ENCODE measurements around the gene GPC6. TPM values are rescaled to one million over a fixed set of nuclear protein-coding genes. Genes with fewer than 3 reads are reported as not detected.

Gene GPC6
- total RNA-seq, 1 experiment from 2014 or later, result 0.22 TPM

DNA sequence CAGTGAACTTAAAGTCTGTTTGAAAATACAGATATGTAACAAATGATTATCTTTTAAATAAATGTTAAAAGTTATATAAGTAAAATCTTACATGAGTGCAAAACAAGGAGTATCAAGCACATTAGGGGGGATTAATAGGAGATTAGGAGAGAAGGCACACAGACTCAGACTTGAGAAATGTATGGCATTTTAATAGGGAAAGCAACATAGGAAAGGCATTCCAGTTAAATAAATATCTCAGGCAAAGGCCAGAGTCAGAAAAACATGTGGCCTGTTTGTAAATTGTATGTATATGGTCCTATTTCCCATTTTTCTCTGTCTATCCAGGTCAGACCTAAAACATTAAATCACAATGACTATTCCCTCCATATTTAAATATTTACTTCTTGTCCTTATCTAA is 462.7 kb downstream of the GPC6 start:
- Histone ChIP-seq H3K4me3 (replicated peaks in 1 of 2; ENCODE audit: low read depth in 1 of 2, low read length in 2 of 2) (no peak overlapping the region), H3K27me3 (ENCODE audit: insufficient read depth, low read length) (no peaks in the 10 kb centered on the region), H3K27ac (ENCODE audit: low read depth, low read length) (no peak overlapping the region), H3K9ac (ENCODE audit: low read length) (no peak overlapping the region), H4K20me1 (ENCODE audit: insufficient read depth) (no peaks in the 10 kb centered on the region), H3K9me3 (ENCODE audit: control insufficient read depth in 1 of 2, insufficient read depth in 1 of 2, low read depth in 1 of 2, low read length in 2 of 2) (peaks cover 12% of the 10 kb centered on the region in 2 experiments; a peak in 2 of 4 replicates), H3K79me2 (ENCODE audit: insufficient read depth, low read length) (no peaks in the 10 kb centered on the region), H3K36me3 (ENCODE audit: control insufficient read depth in 1 of 2, insufficient read depth in 2 of 2, low read length in 2 of 2) (no peaks in the 10 kb centered on the region), H2AFZ (ENCODE audit: low read depth, low read length, poor library complexity, severe bottlenecking) (no peak overlapping the region), H3K9me2 (ENCODE audit: insufficient read depth) (no peaks in the 10 kb centered on the region), H3K4me1 (ENCODE audit: control insufficient read depth in 1 of 2, insufficient read depth in 2 of 2, low read length in 2 of 2) (no peaks in the 10 kb centered on the region), H3K4me2 (ENCODE audit: low read length) (no peak overlapping the region)
- TF ChIP-seq ZNF274 (IDR thresholded peaks at IDR 0.05; ENCODE audit: low read depth, low read length) (no peak), EGR1 (IDR thresholded peaks at IDR 0.05; ENCODE audit: low read depth) (no peak), TCF7L2 (IDR thresholded peaks at IDR 0.05; ENCODE audit: borderline replicate concordance, extremely low read depth, insufficient read depth, insufficient read length) (no peak), CBX3 (IDR thresholded peaks at IDR 0.05; ENCODE audit: low read depth) (no peak)
- TF ChIP-seq, protein P1, sequence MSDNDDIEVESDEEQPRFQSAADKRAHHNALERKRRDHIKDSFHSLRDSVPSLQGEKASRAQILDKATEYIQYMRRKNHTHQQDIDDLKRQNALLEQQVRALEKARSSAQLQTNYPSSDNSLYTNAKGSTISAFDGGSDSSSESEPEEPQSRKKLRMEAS (IDR thresholded peaks at IDR 0.05), result no peak
- POLR2A ChIA-PET, result no interaction called here
- RAD21 ChIA-PET (ENCODE audit: low non-redundant PET in 1 of 2, low total read pairs in 2 of 2, uncharacterized antibody in 2 of 2, unreplicated experiment in 2 of 2), result no interaction called here
- no TSS peak for BruUV-seq (replicated peaks)
- ATAC-seq, result no peak
- DNase-seq (ENCODE audit: low read depth, low spot score), result no peak
- intact Hi-C loops (cut with micrococcal nuclease), result no loop called here
- CTCF ChIA-PET, result no interaction called here

DNA sequence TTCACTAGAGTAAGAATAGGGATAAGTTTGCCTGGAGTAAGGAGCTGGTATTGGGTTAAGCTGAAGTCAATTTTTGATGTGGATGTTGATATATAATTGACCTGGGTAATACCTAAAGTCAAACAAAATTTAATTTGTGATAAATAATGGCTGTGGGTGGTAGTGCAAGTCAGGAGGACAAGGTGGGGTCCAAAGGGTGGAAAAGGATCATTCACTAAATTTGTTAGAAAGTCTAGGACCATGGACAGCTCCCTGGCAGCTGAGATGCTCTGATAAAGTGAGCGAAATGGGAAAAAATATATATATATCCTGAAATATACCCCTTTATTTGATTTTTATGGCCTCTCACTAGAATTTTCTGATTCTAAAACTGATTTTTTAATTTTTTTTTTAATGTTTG is 463.5 kb downstream of the GPC6 start:
- RAD21 ChIA-PET (ENCODE audit: low non-redundant PET in 1 of 2, low total read pairs in 2 of 2, uncharacterized antibody in 2 of 2, unreplicated experiment in 2 of 2), result no interaction called here
- intact Hi-C loops (cut with micrococcal nuclease), result no loop called here

More for the DNA sequence above, 463.5 kb downstream of the GPC6 start:
- H3K4me1 ChIP-seq (ENCODE audit: control insufficient read depth in 1 of 2, insufficient read depth in 2 of 2, low read length in 2 of 2), result no peaks in the 10 kb centered on the region
- BruUV-seq (replicated peaks), result no TSS peak
- H2AFZ ChIP-seq (ENCODE audit: low read depth, low read length, poor library complexity, severe bottlenecking), result no peak overlapping the region
- ATAC-seq (no peak), DNase-seq (ENCODE audit: low read depth, low spot score) (no peak)
- TF ChIP-seq CEBPB (IDR thresholded peaks at IDR 0.05; ENCODE audit: low read depth), result no peak
- TF ChIP-seq ZNF274 (IDR thresholded peaks at IDR 0.05; ENCODE audit: low read depth, low read length), result no peak
- no peak for TF ChIP-seq YY1 (IDR thresholded peaks at IDR 0.05; ENCODE audit: extremely low read depth, insufficient replicate concordance, low read depth, low read length)
- TF ChIP-seq, protein P2, sequence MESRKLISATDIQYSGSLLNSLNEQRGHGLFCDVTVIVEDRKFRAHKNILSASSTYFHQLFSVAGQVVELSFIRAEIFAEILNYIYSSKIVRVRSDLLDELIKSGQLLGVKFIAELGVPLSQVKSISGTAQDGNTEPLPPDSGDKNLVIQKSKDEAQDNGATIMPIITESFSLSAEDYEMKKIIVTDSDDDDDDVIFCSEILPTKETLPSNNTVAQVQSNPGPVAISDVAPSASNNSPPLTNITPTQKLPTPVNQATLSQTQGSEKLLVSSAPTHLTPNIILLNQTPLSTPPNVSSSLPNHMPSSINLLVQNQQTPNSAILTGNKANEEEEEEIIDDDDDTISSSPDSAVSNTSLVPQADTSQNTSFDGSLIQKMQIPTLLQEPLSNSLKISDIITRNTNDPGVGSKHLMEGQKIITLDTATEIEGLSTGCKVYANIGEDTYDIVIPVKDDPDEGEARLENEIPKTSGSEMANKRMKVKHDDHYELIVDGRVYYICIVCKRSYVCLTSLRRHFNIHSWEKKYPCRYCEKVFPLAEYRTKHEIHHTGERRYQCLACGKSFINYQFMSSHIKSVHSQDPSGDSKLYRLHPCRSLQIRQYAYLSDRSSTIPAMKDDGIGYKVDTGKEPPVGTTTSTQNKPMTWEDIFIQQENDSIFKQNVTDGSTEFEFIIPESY (IDR thresholded peaks at IDR 0.05; ENCODE audit: extremely low read depth, insufficient replicate concordance, low read length), result no peak
- TF ChIP-seq EZH2phosphoT487 (IDR thresholded peaks at IDR 0.05; ENCODE audit: borderline replicate concordance), result no peak
- TF ChIP-seq EZH2 (IDR thresholded peaks at IDR 0.05), result no peak
- no peak for TF ChIP-seq SP1 (IDR thresholded peaks at IDR 0.05; ENCODE audit: low read depth)
- TF ChIP-seq EGR1 (IDR thresholded peaks at IDR 0.05; ENCODE audit: low read depth), result no peak
- no peak for TF ChIP-seq FOSL1 (IDR thresholded peaks at IDR 0.05; ENCODE audit: low read depth)
- no peak for TF ChIP-seq ELF1 (IDR thresholded peaks at IDR 0.05; ENCODE audit: borderline replicate concordance, low read depth)
- TF ChIP-seq POLR2A (IDR thresholded peaks at IDR 0.05; ENCODE audit: borderline replicate concordance, extremely low read depth, insufficient read depth, insufficient read length), result no peak
- H3K27me3 ChIP-seq (ENCODE audit: insufficient read depth, low read length), result no peaks in the 10 kb centered on the region
- H3K9me3 ChIP-seq (ENCODE audit: control insufficient read depth in 1 of 2, insufficient read depth in 1 of 2, low read depth in 1 of 2, low read length in 2 of 2), result peaks cover 16 to 17% of the 10 kb centered on the region in 2 experiments; a peak in 3 of 4 replicates
- no peak overlapping the region for H3K9ac ChIP-seq (ENCODE audit: low read length)
- H3K27ac ChIP-seq (ENCODE audit: low read depth, low read length), result no peak overlapping the region
- no peak overlapping the region for H3K4me2 ChIP-seq (ENCODE audit: low read length)
- H3K79me2 ChIP-seq (ENCODE audit: insufficient read depth, low read length), result no peaks in the 10 kb centered on the region
- POLR2A ChIA-PET, result no interaction called here
- no peak overlapping the region for H3K4me3 ChIP-seq (replicated peaks in 1 of 2; ENCODE audit: low read depth in 1 of 2, low read length in 2 of 2)
- H3K36me3 ChIP-seq (ENCODE audit: control insufficient read depth in 1 of 2, insufficient read depth in 2 of 2, low read length in 2 of 2), result no peaks in the 10 kb centered on the region
- no peaks in the 10 kb centered on the region for H3K9me2 ChIP-seq (ENCODE audit: insufficient read depth)
- CTCF ChIA-PET, result no interaction called here
- no peaks in the 10 kb centered on the region for H4K20me1 ChIP-seq (ENCODE audit: insufficient read depth)
